Lung (tissue), 12 donors: Measurements from ENCODE around the gene KCTD16. TPM values are rescaled to one million over a fixed set of nuclear protein-coding genes. Genes with fewer than 3 reads are reported as not detected.

Source experiments
- ATAC-seq: fragments of 200-7000 bp; cut with Tn5 transposase; one replicate; pipeline ENCODE4 v1.9.1; 2020; ENCODE audit warnings: moderate number of reproducible peaks; ENCODE audit not compliant: insufficient read depth, low FRiP score
- DNase-seq, 3 donors: peaks; one replicate each; pipeline ENCODE4 v3.0.0-alpha.2; 2013 to 2017
- H3K27ac ChIP-seq, 2 donors: one replicate each; pipeline ENCODE4 v1.5.1; 2013; ENCODE audit warnings: mild to moderate bottlenecking in 2 of 2, moderate library complexity in 2 of 2, control low read depth in 1 of 2, inconsistent platforms in 1 of 2, low read depth in 1 of 2, low read length in 1 of 2
- H3K27me3 ChIP-seq, 3 donors: one replicate each; pipeline ENCODE4 v1.5.1; 2013; ENCODE audit warnings: low read length in 2 of 3; ENCODE audit not compliant: control insufficient read depth in 3 of 3, insufficient read depth in 3 of 3
- H3K36me3 ChIP-seq, 4 donors: one replicate each; pipeline ENCODE4 v1.5.1; 2013; ENCODE audit warnings: low read length in 4 of 4, mild to moderate bottlenecking in 1 of 4, moderate library complexity in 1 of 4; ENCODE audit not compliant: control insufficient read depth in 4 of 4, insufficient read depth in 4 of 4
- H3K4me1 ChIP-seq, 5 donors: one replicate each; pipeline ENCODE4 v1.5.1; 2013; ENCODE audit warnings: low read length in 5 of 5, mild to moderate bottlenecking in 2 of 5, moderate library complexity in 1 of 5; ENCODE audit not compliant: control insufficient read depth in 5 of 5, insufficient read depth in 5 of 5
- H3K4me3 ChIP-seq: one replicate; pipeline ENCODE4 v1.5.1; 2013; ENCODE audit warnings: mild to moderate bottlenecking, control low read depth, moderate library complexity
- H3K9ac ChIP-seq, 2 donors: one replicate each; pipeline ENCODE4 v1.5.1; 2013; ENCODE audit warnings: low read length in 2 of 2, control low read depth in 1 of 2; ENCODE audit not compliant: insufficient read depth in 1 of 2
- H3K9me3 ChIP-seq, 4 donors: one replicate each; pipeline ENCODE4 v1.5.1; 2013; ENCODE audit warnings: low read length in 3 of 4, mild to moderate bottlenecking in 1 of 4, moderate library complexity in 1 of 4; ENCODE audit not compliant: control insufficient read depth in 4 of 4, insufficient read depth in 3 of 4
- CTCF ChIP-seq: IDR thresholded peaks from 2 replicates; pipeline ENCODE4 v1.5.1; 2012; ENCODE audit warnings: mild to moderate bottlenecking; ENCODE audit errors: control extremely low read depth, extremely low read depth
- WGBS, 2 donors: extraction: QIAGEN DNeasy Blood & Tissue Kit; methylation state at CpG; one replicate each; pipeline ENCODE4 v1.1.7; 2013; 5-methylcytosine and 5-hydroxymethylcytosine counted together
- polyA plus RNA-seq, 2 donors: library from polyadenylated mRNA; stranded (reverse); fragments of 200-250 nt; gene quantifications; one replicate each; pipeline ENCODE4 v1.2.1, GENCODE V29; 2013
- total RNA-seq, 2 donors: library from RNA; depleted of rRNA in 1 of 2; stranded (reverse); fragments of >200 nt in 1 of 2; gene quantifications; one replicate each; pipeline ENCODE4 v1.2.1, GENCODE V29; 2014 to 2021
- donor health status: control.
- donor health status: control.
- donor health status: Bipolar disorder and iron deficiency.
- donor health status: healthy.
- donor health status: DM: yes; HTN: yes; CAD: no.

Gene KCTD16
- total and polyA plus RNA-seq, 4 donors, result 0.07 to 0.63 (median 0.27) TPM

- ATAC-seq (no peak), DNase-seq (no peak)
- TF ChIP-seq CTCF, result no peak
- Histone ChIP-seq H3K4me3 (no peak overlapping the region), H3K36me3 (no peaks in the 10 kb centered on the region), H3K9ac (no peak overlapping the region), H3K27me3 (no peaks in the 10 kb centered on the region), H3K9me3 (no peaks in the 10 kb centered on the region), H3K4me1 (peaks cover 0 to 32% (median 18%) of the 10 kb centered on the region in 5 donors), H3K27ac (no peak overlapping the region)
- WGBS, 2 donors, result 80 to 89% methylated on average over 4 of the region's 4 CpGs
Observed at GRCh38 chr5:144465441-144465840, 294.8 kb downstream of the KCTD16 start.

- Histone ChIP-seq H3K36me3 (no peaks in the 10 kb centered on the region), H3K9me3 (no peaks in the 10 kb centered on the region), H3K4me1 (peaks cover 0 to 30% (median 18%) of the 10 kb centered on the region in 5 donors), H3K27ac (no peak overlapping the region), H3K27me3 (no peaks in the 10 kb centered on the region), H3K9ac (no peak overlapping the region), H3K4me3 (no peak overlapping the region)
- ATAC-seq, result no peak
- TF ChIP-seq CTCF, result no peak
- 27 to 45% methylated on average over 2 of the region's 2 CpGs for WGBS, 2 donors
- peak; percentile 38 to 75 (median 68) for DNase-seq
Observed at GRCh38 chr5:144467792-144468191, 297.1 kb downstream of the KCTD16 start.

- Histone ChIP-seq H3K27me3 (no peaks in the 10 kb centered on the region), H3K9ac (no peak overlapping the region), H3K4me1 (peaks cover 0 to 22% (median 16%) of the 10 kb centered on the region in 5 donors), H3K4me3 (no peak overlapping the region), H3K9me3 (no peaks in the 10 kb centered on the region), H3K36me3 (no peaks in the 10 kb centered on the region), H3K27ac (no peak overlapping the region)
- no peak for TF ChIP-seq CTCF
- DNase-seq (peak in 2 of 3 donors; percentile 42 to 59), ATAC-seq (no peak)
- 50 to 61% methylated on average over 4 of the region's 4 CpGs for WGBS, 2 donors
Observed at GRCh38 chr5:144468571-144468970, 297.9 kb downstream of the KCTD16 start.

- ATAC-seq, result no peak
- TF ChIP-seq CTCF, result no peak
- H3K36me3 ChIP-seq, result no peaks in the 10 kb centered on the region
- no peak overlapping the region for H3K4me3 ChIP-seq
- no peak for DNase-seq
- H3K27ac ChIP-seq, result no peak overlapping the region
- no peaks in the 10 kb centered on the region for H3K27me3 ChIP-seq
- H3K9ac ChIP-seq, result no peak overlapping the region
- WGBS, 2 donors, result 84% methylated on average over 4 of the region's 4 CpGs
- peaks cover 0 to 21% (median 13%) of the 10 kb centered on the region in 5 donors for H3K4me1 ChIP-seq
- no peaks in the 10 kb centered on the region for H3K9me3 ChIP-seq
Observed at GRCh38 chr5:144469106-144469505, 298.4 kb downstream of the KCTD16 start.
